ENCODE results near the gene TAS2R41.

DNA sequence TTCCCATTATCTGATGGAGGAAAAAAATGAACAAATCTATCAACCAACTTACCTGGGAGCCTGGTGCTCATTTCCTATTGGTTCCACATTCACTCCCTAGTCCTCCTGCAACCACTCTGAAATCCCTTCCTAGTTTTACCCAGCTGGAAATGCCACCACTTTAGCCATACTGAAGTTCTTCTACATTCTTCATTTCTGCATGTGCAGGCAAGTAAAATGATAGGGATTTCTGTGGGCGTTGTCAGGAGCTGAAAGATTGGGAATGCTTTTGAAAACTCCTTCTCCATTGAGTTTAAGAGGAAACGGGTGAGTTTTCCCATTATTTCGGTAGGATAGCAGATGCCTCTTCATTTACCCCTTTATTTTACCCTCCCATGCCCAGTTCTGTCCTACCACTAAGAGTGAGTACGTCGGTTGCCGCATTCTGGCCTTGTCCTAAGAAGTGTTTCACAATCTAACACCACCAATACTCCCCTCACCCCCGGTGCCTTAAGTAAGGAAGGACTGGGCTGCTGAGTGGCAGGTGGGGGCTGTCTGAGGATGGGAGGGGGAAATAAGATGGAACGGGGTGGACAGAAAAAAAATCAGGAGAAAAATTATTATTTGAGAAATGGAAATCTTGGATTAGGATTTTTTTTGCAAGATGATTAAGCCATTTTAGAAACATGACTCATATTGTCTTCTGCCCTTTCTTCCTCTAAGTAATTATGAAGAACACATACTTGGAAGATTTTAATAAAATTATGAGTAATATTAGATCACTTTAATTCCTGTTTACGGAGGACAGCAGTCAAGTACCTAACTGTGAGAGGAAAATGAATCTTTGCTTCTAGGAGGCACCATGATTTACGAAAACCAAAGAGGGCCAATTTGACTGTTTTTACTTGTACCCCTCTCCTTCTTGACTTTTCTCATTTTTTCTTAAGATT, 47.6 kb upstream of the TAS2R41 start:
- TF ChIP-seq REST (IDR thresholded peaks at IDR 0.05) (no peak), EP300 (IDR thresholded peaks at IDR 0.05) (no peak)
